Smooth muscle cell (in vitro differentiated cells): Measurements from ENCODE around the gene ALG1L2. TPM values are rescaled to one million over a fixed set of nuclear protein-coding genes. Genes with fewer than 3 reads are reported as not detected.
"Not testable (repeated sequence)": the region's sequence is repeated elsewhere in the genome, so short reads cannot be mapped to it uniquely, and the experiment has no call there.

Experiments
- DNase-seq: peaks from one replicate; lab custom pipeline; 2025; ENCODE audit not compliant: unreplicated experiment; lab: John Stamatoyannopoulos, UW
- H2AFZ ChIP-seq: fragments of 200-600 bp; sonication (generic); 2 replicates; pipeline ENCODE4 v1.6.0; 2016; ENCODE audit warnings: antibody characterized with exemption, low read depth, mild to moderate bottlenecking
- H3F3A ChIP-seq: fragments of 200-600 bp; sonication (generic); 2 replicates; pipeline ENCODE4 v1.6.0; 2017; ENCODE audit warnings: antibody characterized with exemption, low read depth
- H3K27ac ChIP-seq: fragments of 200-600 bp; sonication (generic); 2 replicates; pipeline ENCODE4 v1.5.1; 2016; ENCODE audit warnings: low read depth, mild to moderate bottlenecking
- H3K27me3 ChIP-seq: fragments of 200-600 bp; sonication (generic); 2 replicates; pipeline ENCODE4 v1.6.1; 2016; ENCODE audit warnings: low read depth, mild to moderate bottlenecking
- H3K36me3 ChIP-seq: fragments of 200-600 bp; sonication (generic); 2 replicates; pipeline ENCODE4 v1.5.1; 2016; ENCODE audit warnings: low read depth
- H3K4me1 ChIP-seq: fragments of 200-600 bp; sonication (generic); 2 replicates; pipeline ENCODE4 v1.5.1; 2016; ENCODE audit warnings: low read depth
- H3K4me2 ChIP-seq: fragments of 200-600 bp; sonication (generic); 2 replicates; pipeline ENCODE4 v1.6.0; 2016; ENCODE audit warnings: mild to moderate bottlenecking
- H3K4me3 ChIP-seq: fragments of 200-600 bp; sonication (generic); 2 replicates; pipeline ENCODE4 v1.5.1; 2016; ENCODE audit warnings: mild to moderate bottlenecking
- H3K79me2 ChIP-seq: fragments of 200-600 bp; sonication (generic); 2 replicates; pipeline ENCODE4 v1.6.0; 2016; ENCODE audit warnings: low read depth, mild to moderate bottlenecking
- H3K9ac ChIP-seq: fragments of 200-600 bp; sonication (generic); 2 replicates; pipeline ENCODE4 v1.6.0; 2016; ENCODE audit warnings: low read depth
- H3K9me3 ChIP-seq: fragments of 200-600 bp; sonication (generic); replicated peaks from 2 replicates; pipeline ENCODE4 v1.5.1; 2016; ENCODE audit warnings: low read depth
- H4K20me1 ChIP-seq: fragments of 200-600 bp; sonication (generic); 2 replicates; pipeline ENCODE4 v1.6.0; 2016; ENCODE audit warnings: low read depth
- CTCF ChIP-seq: fragments of 200-600 bp; sonication (generic); IDR thresholded peaks from 2 replicates; pipeline ENCODE4 v1.5.1; 2017; ENCODE audit warnings: borderline replicate concordance, mild to moderate bottlenecking, antibody characterized with exemption; ENCODE audit not compliant: insufficient read depth, poor library complexity, severe bottlenecking
- WGBS: methylation state at CpG from one replicate; pipeline ENCODE4 v1.1.7; 2016; ENCODE audit warnings: low lambda C conversion rate; 5-methylcytosine and 5-hydroxymethylcytosine counted together
- polyA plus RNA-seq: library from polyadenylated mRNA; unstranded; fragments of >200 nt; fragmentation: Nextera tagmentation; extraction: Ambion mirVana; gene quantifications from 2 replicates; pipeline ENCODE4 v1.2.1, GENCODE V29; 2016
- total RNA-seq: library from RNA; depleted of rRNA; stranded (reverse); fragments of >200 nt; gene quantifications from 2 replicates; pipeline ENCODE4 v1.2.3, GENCODE V29; 2014

The ALG1L2 gene
- total and polyA plus RNA-seq, 2 experiments from 2014 or later = 0.38 TPM; not detected in 1

GRCh38 chr3:130122891-130123775 lies 41.5 kb downstream of the ALG1L2 start:
- WGBS = 65% methylated on average over 17 of the region's 17 CpGs
- H3K79me2 ChIP-seq, DNase-seq, H3K36me3 ChIP-seq, H3K4me3 ChIP-seq, H3K27me3 ChIP-seq, H3K27ac ChIP-seq, H3F3A ChIP-seq, H3K9ac ChIP-seq, H3K4me1 ChIP-seq, H3K9me3 ChIP-seq, H2AFZ ChIP-seq, H3K4me2 ChIP-seq, H4K20me1 ChIP-seq: not testable (repeated sequence)

GRCh38 chr3:130125406-130125805 lies 43.8 kb downstream of the ALG1L2 start:
- not testable (repeated sequence) for DNase-seq, H3K27me3 ChIP-seq, H3F3A ChIP-seq, H3K27ac ChIP-seq, H3K9me3 ChIP-seq, H3K79me2 ChIP-seq, H3K4me1 ChIP-seq, H3K9ac ChIP-seq, H3K4me3 ChIP-seq, H3K4me2 ChIP-seq, H3K36me3 ChIP-seq, H4K20me1 ChIP-seq, H2AFZ ChIP-seq
- WGBS = 87% methylated on average over 2 of the region's 2 CpGs

- not testable (repeated sequence) for H3K79me2 ChIP-seq, H3K9ac ChIP-seq, H3K4me1 ChIP-seq, H3F3A ChIP-seq, H3K4me3 ChIP-seq, H3K9me3 ChIP-seq, DNase-seq, H3K27ac ChIP-seq, H3K27me3 ChIP-seq, H4K20me1 ChIP-seq, H3K36me3 ChIP-seq
- Histone ChIP-seq H2AFZ (peak overlapping the region; percentile 49), H3K4me2 (peak overlapping the region; percentile 6)
- TF ChIP-seq CTCF = peak; percentile 13
- 42% methylated on average over 7 of the region's 7 CpGs for WGBS
Observed at GRCh38 chr3:130136337-130136736, 54.7 kb downstream of the ALG1L2 start.

GRCh38 chr3:130137685-130138084 lies 56.1 kb downstream of the ALG1L2 start:
- H3K36me3 ChIP-seq, H3K79me2 ChIP-seq, DNase-seq, H3K4me3 ChIP-seq, H4K20me1 ChIP-seq, H3F3A ChIP-seq, H3K9me3 ChIP-seq, H2AFZ ChIP-seq, H3K4me2 ChIP-seq, H3K27ac ChIP-seq, H3K9ac ChIP-seq, H3K27me3 ChIP-seq: not testable (repeated sequence)
- WGBS = 59% methylated on average over 2 of the region's 2 CpGs
- H3K4me1 ChIP-seq = peaks cover 15% of the 10 kb centered on the region

GRCh38 chr3:130138992-130139391 lies 57.4 kb downstream of the ALG1L2 start:
- H3K27me3 ChIP-seq, H3K4me3 ChIP-seq, H3K36me3 ChIP-seq, H3K9ac ChIP-seq, H3K79me2 ChIP-seq, H2AFZ ChIP-seq, H3K9me3 ChIP-seq, DNase-seq, H3F3A ChIP-seq, H4K20me1 ChIP-seq: not testable (repeated sequence)
- Histone ChIP-seq H3K4me2 (peak overlapping the region; percentile 9), H3K4me1 (peaks cover 15% of the 10 kb centered on the region), H3K27ac (peak overlapping the region; percentile 48)
- WGBS = 38% methylated on average over 8 of the region's 8 CpGs

- not testable (repeated sequence) for DNase-seq, H3K9ac ChIP-seq, H3K4me3 ChIP-seq, H2AFZ ChIP-seq, H3K36me3 ChIP-seq, H3K79me2 ChIP-seq, H3K9me3 ChIP-seq, H3K27me3 ChIP-seq, H3F3A ChIP-seq, H4K20me1 ChIP-seq
- H3K27ac ChIP-seq = peak overlapping the region; percentile 83
- peaks cover 15% of the 10 kb centered on the region for H3K4me1 ChIP-seq
- peak overlapping the region; percentile 63 for H3K4me2 ChIP-seq
- 2% methylated on average over 16 of the region's 16 CpGs for WGBS
Observed at GRCh38 chr3:130140756-130141155, 59.1 kb downstream of the ALG1L2 start.

- 77% methylated on average over 13 of the region's 13 CpGs for WGBS
- Histone ChIP-seq H3K4me2 (peak overlapping the region; percentile 29), H3K4me1 (peaks cover 21% of the 10 kb centered on the region), H3K27ac (peak overlapping the region; percentile 12)
- H3K79me2 ChIP-seq, DNase-seq, H3F3A ChIP-seq, H3K9ac ChIP-seq, H3K9me3 ChIP-seq, H3K27me3 ChIP-seq, H4K20me1 ChIP-seq, H2AFZ ChIP-seq, H3K4me3 ChIP-seq, H3K36me3 ChIP-seq: not testable (repeated sequence)
Observed at GRCh38 chr3:130143648-130144327, 62.2 kb downstream of the ALG1L2 start.
